ENCODE data around the gene ZNF253.
"Not testable (repeated sequence)": the region's sequence is repeated elsewhere in the genome, so short reads cannot be mapped to it uniquely, and the experiment has no call there.

The ZNF253 gene

GRCh38 chr19:19860756-19861390 lies 4.8 kb upstream of the ZNF253 start:
- peak; percentile 30 to 32 (median 30) for DNase-seq
- H3K36me3 Mint-ChIP-seq (ENCODE audit: insufficient read depth), result peaks cover 11% of the 10 kb centered on the region
- peak overlapping the region; percentile 56 to 61 for H3K4me3 Mint-ChIP-seq

GRCh38 chr19:19866611-19867248 lies 1.0 kb downstream of the ZNF253 start:
- Mint-ChIP-seq H3K36me3 (ENCODE audit: insufficient read depth) (peaks cover 20% of the 10 kb centered on the region), H3K27me3 (no peaks in the 10 kb centered on the region), H3K27ac (peak overlapping the region; percentile 98), H3K4me1 (ENCODE audit: low read depth in 2 of 2) (peaks cover 11 to 36% of the 10 kb centered on the region in 2 donors), H3K9me3 (no peaks in the 10 kb centered on the region), H3K4me3 (peak overlapping the region; percentile 97 to 100)
- DNase-seq (peak in 1 of 3 experiments; percentile 36), ATAC-seq (replicated peaks) (peak; percentile 13)

More at GRCh38 chr19:19860756-19861390, 4.8 kb upstream of the ZNF253 start:
- peak; percentile 16 for ATAC-seq (replicated peaks)
- Mint-ChIP-seq H3K27ac (peak overlapping the region; percentile 52 to 63), H3K9me3 (no peaks in the 10 kb centered on the region), H3K27me3 (no peaks in the 10 kb centered on the region), H3K4me1 (ENCODE audit: low read depth in 2 of 2) (peaks cover 4% of the 10 kb centered on the region in 2 donors)

- Mint-ChIP-seq H3K4me1 (ENCODE audit: low read depth in 2 of 2) (peaks cover 14 to 48% of the 10 kb centered on the region in 2 donors), H3K27ac (peak overlapping the region in 1 of 2 donors; percentile 68), H3K36me3 (ENCODE audit: insufficient read depth) (peaks cover 20% of the 10 kb centered on the region)
- not testable (repeated sequence) for DNase-seq; H3K9me3 Mint-ChIP-seq; ATAC-seq (replicated peaks); H3K4me3 Mint-ChIP-seq; H3K27me3 Mint-ChIP-seq
Observed at GRCh38 chr19:19870086-19870485, 4.4 kb downstream of the ZNF253 start.

GRCh38 chr19:19871932-19872331 lies 6.2 kb downstream of the ZNF253 start:
- Mint-ChIP-seq H3K9me3 (no peaks in the 10 kb centered on the region), H3K4me1 (ENCODE audit: low read depth in 2 of 2) (peaks cover 15 to 55% of the 10 kb centered on the region in 2 donors)
- ATAC-seq (replicated peaks), result no peak

GRCh38 chr19:19873381-19873780 lies 7.7 kb downstream of the ZNF253 start:
- no peak for DNase-seq
- H3K27me3 Mint-ChIP-seq, result no peaks in the 10 kb centered on the region
- no peak for ATAC-seq (replicated peaks)
- peaks cover 12% of the 10 kb centered on the region for H3K36me3 Mint-ChIP-seq (ENCODE audit: insufficient read depth)
- no peak overlapping the region for H3K27ac Mint-ChIP-seq
- H3K4me3 Mint-ChIP-seq, result no peak overlapping the region
- H3K9me3 Mint-ChIP-seq, result no peaks in the 10 kb centered on the region
- H3K4me1 Mint-ChIP-seq (ENCODE audit: low read depth in 2 of 2), result peaks cover 14 to 44% of the 10 kb centered on the region in 2 donors

More at GRCh38 chr19:19871932-19872331, 6.2 kb downstream of the ZNF253 start:
- Mint-ChIP-seq H3K4me3 (no peak overlapping the region), H3K36me3 (ENCODE audit: insufficient read depth) (peaks cover 11% of the 10 kb centered on the region), H3K27ac (peak overlapping the region in 1 of 2 donors; percentile 68), H3K27me3 (no peaks in the 10 kb centered on the region)
- DNase-seq, result no peak

GRCh38 chr19:19877724-19878123 lies 12.0 kb downstream of the ZNF253 start:
- H3K27me3 Mint-ChIP-seq, result no peaks in the 10 kb centered on the region
- peaks cover 6 to 17% of the 10 kb centered on the region in 2 donors for H3K4me1 Mint-ChIP-seq (ENCODE audit: low read depth in 2 of 2)
- ATAC-seq (replicated peaks) (no peak), DNase-seq (no peak)
- no peaks in the 10 kb centered on the region for H3K9me3 Mint-ChIP-seq
- peaks cover 26% of the 10 kb centered on the region for H3K36me3 Mint-ChIP-seq (ENCODE audit: insufficient read depth)
- no peak overlapping the region for H3K27ac Mint-ChIP-seq
- H3K4me3 Mint-ChIP-seq, result no peak overlapping the region

- H3K27me3 Mint-ChIP-seq, result no peaks in the 10 kb centered on the region
- H3K36me3 Mint-ChIP-seq (ENCODE audit: insufficient read depth), result peaks cover 39% of the 10 kb centered on the region
- H3K27ac Mint-ChIP-seq, result no peak overlapping the region
- ATAC-seq (replicated peaks), result no peak
- DNase-seq, result no peak
- no peak overlapping the region for H3K4me3 Mint-ChIP-seq
- no peaks in the 10 kb centered on the region for H3K4me1 Mint-ChIP-seq (ENCODE audit: low read depth in 2 of 2)
- no peaks in the 10 kb centered on the region for H3K9me3 Mint-ChIP-seq
Observed at GRCh38 chr19:19884583-19884982, 18.9 kb downstream of the ZNF253 start.

- not testable (repeated sequence) for H3K4me3 Mint-ChIP-seq; ATAC-seq (replicated peaks); H3K27ac Mint-ChIP-seq; DNase-seq; H3K27me3 Mint-ChIP-seq; H3K4me1 Mint-ChIP-seq (ENCODE audit: low read depth in 2 of 2)
- Mint-ChIP-seq H3K36me3 (ENCODE audit: insufficient read depth) (peaks cover 20% of the 10 kb centered on the region), H3K9me3 (peaks cover 11% of the 10 kb centered on the region in 2 donors)
Observed at GRCh38 chr19:19892055-19892941, 26.6 kb downstream of the ZNF253 start.

GRCh38 chr19:19900139-19900728 lies 34.6 kb downstream of the ZNF253 start:
- Mint-ChIP-seq H3K27ac (peak overlapping the region; percentile 92 to 94), H3K4me1 (ENCODE audit: low read depth in 2 of 2) (peaks cover 18 to 24% of the 10 kb centered on the region in 2 donors), H3K9me3 (peaks cover 0 to 2% of the 10 kb centered on the region in 2 donors), H3K36me3 (ENCODE audit: insufficient read depth) (peaks cover 7% of the 10 kb centered on the region), H3K27me3 (no peaks in the 10 kb centered on the region), H3K4me3 (peak overlapping the region; percentile 98 to 99)
- DNase-seq (no peak), ATAC-seq (replicated peaks) (peak; percentile 1)

GRCh38 chr19:19900729-19901444 lies 35.2 kb downstream of the ZNF253 start, which contains the start of gene ZNF93:
Gene ZNF93 (plus strand): TSS chr19:19900946. CDS start chr19:19901089, 143 bp downstream.
- Mint-ChIP-seq H3K4me3 (peak within 1 kb of the TSS; percentile 98 to 99), H3K9me3 (peaks cover 0 to 2% of the 10 kb centered on the region in 2 donors), H3K27me3 (no peaks in the 10 kb centered on the region), H3K36me3 (ENCODE audit: insufficient read depth) (peaks cover 7% of the 10 kb centered on the region), H3K27ac (peak within 1 kb of the TSS; percentile 92 to 94), H3K4me1 (ENCODE audit: low read depth in 2 of 2) (peaks cover 18 to 24% of the 10 kb centered on the region in 2 donors)
- ATAC-seq (replicated peaks), result peak; percentile 98
- peak; percentile 89 to 94 (median 91) for DNase-seq

GRCh38 chr19:19907551-19907950 lies 41.9 kb downstream of the ZNF253 start:
- not testable (repeated sequence) for H3K4me1 Mint-ChIP-seq (ENCODE audit: low read depth in 2 of 2); H3K36me3 Mint-ChIP-seq (ENCODE audit: insufficient read depth); H3K27ac Mint-ChIP-seq; H3K9me3 Mint-ChIP-seq; DNase-seq; ATAC-seq (replicated peaks); H3K27me3 Mint-ChIP-seq; H3K4me3 Mint-ChIP-seq

- no peaks in the 10 kb centered on the region for H3K9me3 Mint-ChIP-seq
- no peaks in the 10 kb centered on the region for H3K36me3 Mint-ChIP-seq (ENCODE audit: insufficient read depth)
- H3K4me1 Mint-ChIP-seq (ENCODE audit: low read depth in 2 of 2), result peaks cover 0 to 5% of the 10 kb centered on the region in 2 donors
- H3K27ac Mint-ChIP-seq, result no peak overlapping the region
- DNase-seq, result no peak
- H3K27me3 Mint-ChIP-seq, result no peaks in the 10 kb centered on the region
- no peak for ATAC-seq (replicated peaks)
- no peak overlapping the region for H3K4me3 Mint-ChIP-seq
Observed at GRCh38 chr19:19909654-19910053, 44.0 kb downstream of the ZNF253 start.
